A549 (cell line): ENCODE results near the gene LRIT3. TPM values are rescaled to one million over a fixed set of nuclear protein-coding genes. Genes with fewer than 3 reads are reported as not detected.

Source experiments
- ATAC-seq, 2 experiments: fragments of 200-7000 bp in 1 of 2; fragments of >200 bp in 1 of 2; cut with Nextera tagmentation in 1 of 2; cut with Tn5 transposase in 1 of 2; 3 replicates each; pipeline versions ENCODE4 v1.8.0 to v1.9.1; 2018 to 2020; ENCODE audit warnings: mild to moderate bottlenecking in 1 of 2, moderate library complexity in 1 of 2
- CTCF ChIA-PET: fragments of 300-600 bp; sonication (Branson Sonifier 250); formaldehyde crosslinking; extraction: SDS; loops from one replicate; lab custom pipeline; 2021; ENCODE audit warnings: antibody characterized with exemption, inconsistent platforms; lab: Yijun Ruan, JAX
- POLR2A ChIA-PET: fragments of 350-600 bp; formaldehyde crosslinking; extraction: SDS; loops from one replicate; lab custom pipeline; 2021; ENCODE audit warnings: antibody characterized with exemption, inconsistent platforms; lab: Yijun Ruan, JAX
- DNase-seq, 2 experiments: peaks; one replicate each; pipeline versions ENCODE4 v3.0.0 to v3.0.0-alpha.2; 2011 to 2016; ENCODE audit warnings: low read depth in 1 of 2, low spot score in 1 of 2
- FAIRE-seq: peaks from 2 replicates; lab custom pipeline; 2011; peaks lifted over from hg19 to GRCh38; lab: Jason Lieb, UNC
- H3K27ac ChIP-seq, 2 experiments: fragments of >200 bp; sonication (Bioruptor Twin); formaldehyde crosslinking; 3 replicates each; pipeline ENCODE4 v1.5.1; 2016 to 2017
- H3K4me1 ChIP-seq: fragments of >200 bp; sonication (Bioruptor Twin); formaldehyde crosslinking; 3 replicates; pipeline ENCODE4 v1.6.1; 2016
- H3K4me2 ChIP-seq: fragments of >200 bp; sonication (Bioruptor Twin); formaldehyde crosslinking; 3 replicates; pipeline ENCODE4 v1.6.1; 2016
- H3K4me3 ChIP-seq: fragments of >200 bp; sonication (Bioruptor Twin); formaldehyde crosslinking; 3 replicates; pipeline ENCODE4 v1.5.1; 2016
- H3K9me3 ChIP-seq: fragments of >200 bp; sonication (Bioruptor Twin); formaldehyde crosslinking; 3 replicates; pipeline ENCODE4 v1.6.1; 2016
- CBX8 ChIP-seq: fragments of 200-600 bp; sonication (generic); IDR thresholded peaks from 2 replicates; pipeline ENCODE4 v1.6.1; 2016
- CEBPB ChIP-seq, 2 experiments: fragments of >200 bp in 1 of 2; sonication (Bioruptor Twin) in 1 of 2; formaldehyde crosslinking in 1 of 2; IDR thresholded peaks; 2 replicates each; pipeline ENCODE4 v1.6.1; 2012 to 2016
- CHD4 ChIP-seq: fragments of 200-600 bp; sonication (generic); IDR thresholded peaks from 2 replicates; pipeline ENCODE4 v1.6.1; 2016; ENCODE audit warnings: antibody characterized with exemption, mild to moderate bottlenecking, borderline replicate concordance
- EHMT2 ChIP-seq: fragments of 200-600 bp; sonication (generic); IDR thresholded peaks from 2 replicates; pipeline ENCODE4 v1.6.1; 2016; ENCODE audit warnings: antibody characterized with exemption, low read depth, mild to moderate bottlenecking, moderate library complexity
- EP300 ChIP-seq, 2 experiments: fragments of >200 bp; sonication (Bioruptor Twin); formaldehyde crosslinking; IDR thresholded peaks; 2 replicates in 1 of 2; 3 replicates in 1 of 2; pipeline ENCODE4 v1.6.1; 2016 to 2017
- ESRRA ChIP-seq: fragments of 150-350 bp; IDR thresholded peaks from 2 replicates; pipeline ENCODE4 v1.6.1; 2014; ENCODE audit warnings: mild to moderate bottlenecking, low read length, borderline replicate concordance
- GATA3 ChIP-seq: IDR thresholded peaks from 2 replicates; pipeline ENCODE4 v1.6.1; 2012; ENCODE audit warnings: borderline replicate concordance
- JUN ChIP-seq, 2 experiments: fragments of >200 bp; sonication (Bioruptor Twin); formaldehyde crosslinking; IDR thresholded peaks; 2 replicates in 1 of 2; 3 replicates in 1 of 2; pipeline ENCODE4 v1.6.1; 2016 to 2017
- MAFK ChIP-seq: fragments of 450-650 bp; IDR thresholded peaks from 2 replicates; pipeline ENCODE4 v1.6.1; 2014; ENCODE audit not compliant: partially characterized antibody
- MAZ ChIP-seq: fragments of 150-350 bp; IDR thresholded peaks from 2 replicates; pipeline ENCODE4 v1.6.1; 2014; ENCODE audit warnings: antibody characterized with exemption, low read depth, low read length, borderline replicate concordance
- NPAS2 ChIP-seq: fragments of 250-450 bp; sonication (Bioruptor Pico); IDR thresholded peaks from 2 replicates; pipeline ENCODE4 v1.8.0; 2022; ENCODE audit warnings: mild to moderate bottlenecking, moderate library complexity, borderline replicate concordance
- PHF8 ChIP-seq: fragments of 200-600 bp; sonication (generic); IDR thresholded peaks from 2 replicates; pipeline ENCODE4 v1.6.1; 2016; ENCODE audit warnings: low read depth, mild to moderate bottlenecking, antibody characterized with exemption, moderate library complexity, borderline replicate concordance
- POLR2AphosphoS2 ChIP-seq: conservative IDR thresholded peaks from 2 replicates; pipeline ENCODE4 v1.6.1; 2012; ENCODE audit warnings: low read length, improper control_type of control experiment, inconsistent platforms
- RAD21 ChIP-seq, 2 experiments: fragments of >200 bp in 1 of 2; sonication (Bioruptor Twin) in 1 of 2; formaldehyde crosslinking in 1 of 2; IDR thresholded peaks in 1 of 2; conservative IDR thresholded peaks in 1 of 2; 2 replicates in 1 of 2; 3 replicates in 1 of 2; pipeline ENCODE4 v1.6.1; 2012 to 2018; ENCODE audit warnings: inconsistent platforms in 1 of 2
- RARB ChIP-seq: fragments of 250-450 bp; sonication (Bioruptor Pico); IDR thresholded peaks from 2 replicates; pipeline ENCODE4 v1.8.0; 2021; ENCODE audit warnings: mild to moderate bottlenecking, moderate library complexity
- RCOR1 ChIP-seq: fragments of 150-350 bp; IDR thresholded peaks from 2 replicates; pipeline ENCODE4 v1.6.1; 2014; ENCODE audit warnings: antibody characterized with exemption, low read length, low read depth
- RNF2 ChIP-seq: fragments of 200-600 bp; sonication (generic); IDR thresholded peaks from 2 replicates; pipeline ENCODE4 v1.6.1; 2016; ENCODE audit warnings: low read depth, mild to moderate bottlenecking, antibody characterized with exemption, moderate library complexity, borderline replicate concordance
- TFCP2L1 ChIP-seq: fragments of 250-450 bp; sonication (Bioruptor Pico); IDR thresholded peaks from 2 replicates; pipeline ENCODE4 v1.5.0; 2021; ENCODE audit warnings: mild to moderate bottlenecking
- TP53 ChIP-seq: fragments of 250-450 bp; sonication (Bioruptor Pico); IDR thresholded peaks from 2 replicates; pipeline ENCODE4 v1.5.0; 2021; ENCODE audit warnings: mild to moderate bottlenecking, moderate library complexity
- ZC3H11A ChIP-seq: fragments of 450-650 bp; IDR thresholded peaks from 2 replicates; pipeline ENCODE4 v1.6.1; 2014; ENCODE audit warnings: antibody characterized with exemption, mild to moderate bottlenecking
- ZFP36 ChIP-seq: fragments of 450-650 bp; IDR thresholded peaks from 2 replicates; pipeline ENCODE4 v1.6.1; 2014; ENCODE audit warnings: borderline replicate concordance; ENCODE audit not compliant: partially characterized antibody
- ZNF302 ChIP-seq: fragments of 250-450 bp; sonication (Bioruptor Pico); IDR thresholded peaks from 2 replicates; pipeline ENCODE4 v1.9.0; 2021; ENCODE audit warnings: inconsistent platforms, mild to moderate bottlenecking, moderate library complexity
- ZSCAN20 ChIP-seq: fragments of 250-450 bp; sonication (Bioruptor Pico); IDR thresholded peaks from 2 replicates; pipeline ENCODE4 v1.8.0; 2022; ENCODE audit warnings: mild to moderate bottlenecking, moderate library complexity
- WGBS: methylation state at CpG from one replicate; pipeline ENCODE4 v1.1.6; 2017; ENCODE audit errors: missing lambda C conversion rate; 5-methylcytosine and 5-hydroxymethylcytosine counted together
- polyA plus RNA-seq, 4 experiments: library from polyadenylated mRNA; depleted of rRNA in 3 of 4; stranded (reverse); fragments of >200 nt; fragmentation: RNase III in 1 of 4; extraction: RNeasy Plus Mini Kit Qiagen cat#74134 plus additional on column Dnase treatment in 1 of 4; gene quantifications; 2 replicates in 3 of 4; 3 replicates in 1 of 4; pipeline ENCODE4 v1.2.3, GENCODE V29; 2011 to 2017
- TF ChIP-seq, protein P1 (sequence below): fragments of >200 bp; sonication (Bioruptor Twin); formaldehyde crosslinking; IDR thresholded peaks from 3 replicates; pipeline ENCODE4 v1.6.1; 2016
- TF ChIP-seq, protein P2 (sequence below): fragments of >200 bp; sonication (Bioruptor Twin); formaldehyde crosslinking; IDR thresholded peaks from 3 replicates; pipeline ENCODE4 v1.5.1; 2016
- TF ChIP-seq, protein P3 (sequence below): IDR thresholded peaks from 2 replicates; pipeline ENCODE4 v1.6.1; 2012

The LRIT3 gene
- polyA plus RNA-seq, 2 of the 4 experiments (the other 2 are of a cell fraction): 0.06 TPM

DNA sequence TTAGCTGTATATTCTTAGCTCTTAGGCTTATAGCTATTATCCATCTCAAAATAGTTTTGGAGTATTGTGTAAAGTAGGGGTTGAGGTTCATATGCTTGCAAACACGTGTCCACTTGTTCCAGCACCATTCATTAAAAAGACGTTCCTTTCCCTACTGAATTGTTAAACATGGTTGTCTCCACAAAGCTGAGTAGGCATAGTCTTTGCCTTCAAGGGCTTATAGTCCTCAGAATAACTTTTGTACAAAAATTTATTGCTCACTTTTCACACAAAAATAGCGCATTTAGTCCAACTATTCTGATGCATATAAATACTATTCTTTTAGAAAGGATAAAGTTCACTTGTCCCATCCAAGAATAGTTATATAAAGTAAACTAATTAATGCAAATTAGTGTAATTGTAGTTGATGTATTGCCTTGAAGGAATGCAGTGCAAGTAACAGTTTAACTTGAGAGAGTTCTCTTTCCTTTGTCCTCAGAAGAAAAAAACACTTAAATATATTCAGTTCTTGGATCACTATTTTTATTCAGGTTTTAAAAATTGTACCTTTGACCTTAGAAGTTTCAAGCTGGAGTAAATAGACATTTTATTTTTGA lies 14.1 kb downstream of the LRIT3 start:
- CTCF ChIA-PET: no interaction called here
- H3K27ac ChIP-seq: no peak overlapping the region
- TF ChIP-seq ZSCAN20 (CRISPR knock-in tag) (no peak), RARB (CRISPR knock-in tag) (no peak), TFCP2L1 (CRISPR knock-in tag) (no peak), CEBPB (IDR thresholded peaks at IDR 0.05) (no peak), RNF2 (no peak), ZNF302 (CRISPR knock-in tag) (no peak), PHF8 (no peak), RAD21 (conservative IDR thresholded peaks at IDR 0.05 in 1 of 2, IDR thresholded peaks at IDR 0.05 in 1 of 2) (no peak), EHMT2 (no peak), ESRRA (no peak), ZFP36 (no peak), MAZ (no peak)
- TF ChIP-seq, protein P1, sequence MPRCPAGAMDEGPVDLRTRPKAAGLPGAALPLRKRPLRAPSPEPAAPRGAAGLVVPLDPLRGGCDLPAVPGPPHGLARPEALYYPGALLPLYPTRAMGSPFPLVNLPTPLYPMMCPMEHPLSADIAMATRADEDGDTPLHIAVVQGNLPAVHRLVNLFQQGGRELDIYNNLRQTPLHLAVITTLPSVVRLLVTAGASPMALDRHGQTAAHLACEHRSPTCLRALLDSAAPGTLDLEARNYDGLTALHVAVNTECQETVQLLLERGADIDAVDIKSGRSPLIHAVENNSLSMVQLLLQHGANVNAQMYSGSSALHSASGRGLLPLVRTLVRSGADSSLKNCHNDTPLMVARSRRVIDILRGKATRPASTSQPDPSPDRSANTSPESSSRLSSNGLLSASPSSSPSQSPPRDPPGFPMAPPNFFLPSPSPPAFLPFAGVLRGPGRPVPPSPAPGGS: no peak
- TF ChIP-seq, protein P2, sequence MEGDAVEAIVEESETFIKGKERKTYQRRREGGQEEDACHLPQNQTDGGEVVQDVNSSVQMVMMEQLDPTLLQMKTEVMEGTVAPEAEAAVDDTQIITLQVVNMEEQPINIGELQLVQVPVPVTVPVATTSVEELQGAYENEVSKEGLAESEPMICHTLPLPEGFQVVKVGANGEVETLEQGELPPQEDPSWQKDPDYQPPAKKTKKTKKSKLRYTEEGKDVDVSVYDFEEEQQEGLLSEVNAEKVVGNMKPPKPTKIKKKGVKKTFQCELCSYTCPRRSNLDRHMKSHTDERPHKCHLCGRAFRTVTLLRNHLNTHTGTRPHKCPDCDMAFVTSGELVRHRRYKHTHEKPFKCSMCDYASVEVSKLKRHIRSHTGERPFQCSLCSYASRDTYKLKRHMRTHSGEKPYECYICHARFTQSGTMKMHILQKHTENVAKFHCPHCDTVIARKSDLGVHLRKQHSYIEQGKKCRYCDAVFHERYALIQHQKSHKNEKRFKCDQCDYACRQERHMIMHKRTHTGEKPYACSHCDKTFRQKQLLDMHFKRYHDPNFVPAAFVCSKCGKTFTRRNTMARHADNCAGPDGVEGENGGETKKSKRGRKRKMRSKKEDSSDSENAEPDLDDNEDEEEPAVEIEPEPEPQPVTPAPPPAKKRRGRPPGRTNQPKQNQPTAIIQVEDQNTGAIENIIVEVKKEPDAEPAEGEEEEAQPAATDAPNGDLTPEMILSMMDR: no peak
- TF ChIP-seq, protein P3, sequence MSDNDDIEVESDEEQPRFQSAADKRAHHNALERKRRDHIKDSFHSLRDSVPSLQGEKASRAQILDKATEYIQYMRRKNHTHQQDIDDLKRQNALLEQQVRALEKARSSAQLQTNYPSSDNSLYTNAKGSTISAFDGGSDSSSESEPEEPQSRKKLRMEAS: no peak
- TF ChIP-seq, all 56 proteins: peak for 0
- POLR2A ChIA-PET: no interaction called here
- no peak overlapping the region for H3K4me2 ChIP-seq
- H3K9me3 ChIP-seq: no peaks in the 10 kb centered on the region
- H3K4me3 ChIP-seq: no peak overlapping the region
- H3K4me1 ChIP-seq: no peaks in the 10 kb centered on the region
- no peak for FAIRE-seq
- ATAC-seq: no peak
- DNase-seq: no peak
- WGBS: 45% methylated on average over 3 of the region's 3 CpGs

DNA sequence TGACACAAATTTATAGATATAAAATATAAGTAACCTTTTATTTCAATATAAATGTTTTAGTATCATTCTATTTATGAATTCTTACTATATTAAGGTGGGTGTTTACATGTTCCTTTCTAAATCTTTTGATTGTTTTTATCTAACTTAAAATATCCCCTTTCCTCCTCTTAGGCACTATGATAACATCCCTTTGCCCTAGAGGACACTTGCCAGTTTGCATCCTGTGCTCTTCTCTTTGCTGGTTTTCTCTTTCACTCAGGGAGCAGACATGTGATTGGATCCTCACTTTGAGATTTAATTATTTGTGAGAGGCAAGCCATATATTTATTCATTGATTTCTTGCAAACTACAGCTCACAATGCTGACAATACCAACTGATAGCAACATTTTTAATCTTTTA lies 16.2 kb downstream of the LRIT3 start:
- FAIRE-seq: no peak

More for the DNA sequence above, 16.2 kb downstream of the LRIT3 start:
- Histone ChIP-seq H3K4me2 (no peak overlapping the region), H3K27ac (no peak overlapping the region), H3K4me1 (no peaks in the 10 kb centered on the region), H3K4me3 (no peak overlapping the region), H3K9me3 (no peaks in the 10 kb centered on the region)
- CTCF ChIA-PET: interaction anchor here (0.6 kb wide), 1 partner anchor 143 kb away, joined by 3 read pairs; no protein-coding TSS in a partner anchor
- no peak for TF ChIP-seq TP53 (CRISPR knock-in tag)
- no peak for TF ChIP-seq TFCP2L1 (CRISPR knock-in tag)
- TF ChIP-seq ZFP36: no peak
- no peak for TF ChIP-seq JUN (IDR thresholded peaks at IDR 0.05)
- TF ChIP-seq CHD4: no peak
- no peak for TF ChIP-seq ZNF302 (CRISPR knock-in tag)
- no peak for TF ChIP-seq POLR2AphosphoS2
- TF ChIP-seq EP300 (IDR thresholded peaks at IDR 0.05): no peak
- no peak for TF ChIP-seq CEBPB (IDR thresholded peaks at IDR 0.05)
- no peak for TF ChIP-seq ZC3H11A
- no peak for TF ChIP-seq MAFK
- no peak for TF ChIP-seq RAD21 (conservative IDR thresholded peaks at IDR 0.05 in 1 of 2, IDR thresholded peaks at IDR 0.05 in 1 of 2)
- TF ChIP-seq ZSCAN20 (CRISPR knock-in tag): no peak
- no peak for TF ChIP-seq GATA3
- no peak for TF ChIP-seq CBX8
- no peak for TF ChIP-seq RARB (CRISPR knock-in tag)
- TF ChIP-seq NPAS2 (CRISPR knock-in tag): no peak
- TF ChIP-seq, protein P2: no peak
- TF ChIP-seq RCOR1: no peak
- DNase-seq (no peak), ATAC-seq (no peak)
- POLR2A ChIA-PET: no interaction called here
